Measurements from ENCODE around the gene APBA1. TPM values are rescaled to one million over a fixed set of nuclear protein-coding genes. Genes with fewer than 3 reads are reported as not detected.

Gene APBA1
- total RNA-seq, 1 donor from 2014 or later = 13.0 TPM

DNA sequence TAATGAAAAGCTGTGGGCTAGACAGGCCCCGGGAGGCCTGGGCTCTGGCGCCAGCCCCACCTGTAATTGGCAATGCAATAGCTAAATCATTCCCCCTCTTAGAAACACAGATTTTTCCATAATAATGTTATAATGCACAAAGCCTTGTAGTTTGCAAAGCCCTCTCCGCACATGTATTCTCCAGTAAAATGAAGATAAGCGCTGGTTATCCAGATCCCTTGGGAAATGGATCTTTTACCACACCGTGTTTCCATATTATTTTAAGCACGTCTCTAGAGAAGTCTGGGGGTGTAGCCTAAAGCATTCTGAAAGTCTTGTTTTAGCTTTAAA, 1.1 kb upstream of the APBA1 start:
- Mint-ChIP-seq H3K4me1 (ENCODE audit: low read depth, unreplicated experiment) (peaks cover 14% of the 10 kb centered on the region), H3K9me3 (ENCODE audit: unreplicated experiment) (peaks cover 5% of the 10 kb centered on the region), H3K27me3 (ENCODE audit: unreplicated experiment) (no peaks in the 10 kb centered on the region), H3K4me3 (ENCODE audit: unreplicated experiment) (peak overlapping the region; percentile 81), H3K36me3 (ENCODE audit: unreplicated experiment) (no peaks in the 10 kb centered on the region), H3K27ac (ENCODE audit: unreplicated experiment) (peak overlapping the region; percentile 80)
- no peak for DNase-seq
- TF ChIP-seq, protein P1, sequence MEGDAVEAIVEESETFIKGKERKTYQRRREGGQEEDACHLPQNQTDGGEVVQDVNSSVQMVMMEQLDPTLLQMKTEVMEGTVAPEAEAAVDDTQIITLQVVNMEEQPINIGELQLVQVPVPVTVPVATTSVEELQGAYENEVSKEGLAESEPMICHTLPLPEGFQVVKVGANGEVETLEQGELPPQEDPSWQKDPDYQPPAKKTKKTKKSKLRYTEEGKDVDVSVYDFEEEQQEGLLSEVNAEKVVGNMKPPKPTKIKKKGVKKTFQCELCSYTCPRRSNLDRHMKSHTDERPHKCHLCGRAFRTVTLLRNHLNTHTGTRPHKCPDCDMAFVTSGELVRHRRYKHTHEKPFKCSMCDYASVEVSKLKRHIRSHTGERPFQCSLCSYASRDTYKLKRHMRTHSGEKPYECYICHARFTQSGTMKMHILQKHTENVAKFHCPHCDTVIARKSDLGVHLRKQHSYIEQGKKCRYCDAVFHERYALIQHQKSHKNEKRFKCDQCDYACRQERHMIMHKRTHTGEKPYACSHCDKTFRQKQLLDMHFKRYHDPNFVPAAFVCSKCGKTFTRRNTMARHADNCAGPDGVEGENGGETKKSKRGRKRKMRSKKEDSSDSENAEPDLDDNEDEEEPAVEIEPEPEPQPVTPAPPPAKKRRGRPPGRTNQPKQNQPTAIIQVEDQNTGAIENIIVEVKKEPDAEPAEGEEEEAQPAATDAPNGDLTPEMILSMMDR (IDR thresholded peaks at IDR 0.05; ENCODE audit: partially characterized antibody, unreplicated experiment) = no peak

DNA sequence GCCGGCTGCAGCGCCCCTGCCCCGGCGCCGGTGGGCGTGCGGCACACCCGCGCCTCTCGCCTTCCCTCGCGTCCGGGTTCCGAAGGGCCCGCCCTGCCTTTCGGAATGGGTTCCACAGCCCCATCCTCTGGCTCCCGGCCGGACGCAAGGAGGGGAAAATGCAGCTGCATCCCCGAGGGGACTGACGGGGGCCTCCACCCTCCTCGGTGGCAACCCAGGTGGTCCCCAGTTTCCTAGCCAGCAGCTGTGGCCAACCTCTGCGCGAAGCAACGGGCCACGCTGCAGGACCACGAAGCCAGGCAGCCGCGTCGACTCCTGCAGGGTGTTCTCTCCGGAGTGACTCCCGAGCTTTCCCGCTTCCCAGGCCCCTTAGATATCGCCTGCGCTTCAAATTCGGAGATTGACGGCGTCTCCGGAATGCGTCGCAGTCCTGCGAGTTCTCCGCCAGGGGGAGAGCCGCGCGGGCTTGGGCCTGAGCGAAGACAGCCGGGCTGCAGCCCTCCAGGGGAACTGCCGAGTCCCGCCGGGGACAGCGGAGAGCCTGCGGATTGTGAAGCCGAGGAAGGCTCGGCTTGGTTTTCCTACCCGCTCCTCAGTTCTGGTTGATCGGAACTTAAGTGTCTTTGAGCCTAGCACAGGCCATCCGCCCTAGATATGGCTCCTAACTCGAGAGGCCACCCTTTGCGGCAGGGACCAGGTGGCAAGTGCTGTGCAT, 582 bp upstream of the APBA1 start:
- Mint-ChIP-seq H3K4me1 (ENCODE audit: low read depth, unreplicated experiment) (peaks cover 14% of the 10 kb centered on the region), H3K36me3 (ENCODE audit: unreplicated experiment) (no peaks in the 10 kb centered on the region), H3K27ac (ENCODE audit: unreplicated experiment) (no peak overlapping the region)

DNA sequence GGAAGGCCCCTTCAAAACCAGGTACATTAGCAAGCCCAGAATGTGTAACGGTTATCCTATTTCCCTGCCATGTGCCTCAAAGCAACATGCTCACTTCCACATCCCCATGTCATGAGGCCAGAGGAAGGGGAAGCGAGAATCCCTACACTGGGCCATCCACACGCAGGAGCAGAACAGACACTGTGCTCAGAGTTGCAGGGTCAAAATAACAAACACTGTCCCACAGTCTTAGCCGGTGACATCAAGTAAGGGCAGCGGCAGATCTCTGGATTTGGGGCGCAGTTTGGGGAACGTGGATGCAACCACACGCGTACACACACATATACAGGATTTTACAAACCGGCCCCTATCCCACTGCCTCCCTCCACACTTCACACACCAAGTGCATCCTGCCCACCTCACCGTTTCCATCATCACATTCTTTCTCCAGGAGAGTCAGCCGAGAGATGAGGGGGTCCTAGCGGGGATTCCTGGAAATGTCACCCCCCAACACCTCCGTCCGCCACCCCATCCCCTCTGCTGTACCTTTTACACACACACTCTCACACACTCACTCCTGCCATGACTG, 776 bp downstream of the APBA1 start:
- no peaks in the 10 kb centered on the region for H3K36me3 Mint-ChIP-seq (ENCODE audit: unreplicated experiment)
- peak overlapping the region; percentile 88 for H3K4me3 Mint-ChIP-seq (ENCODE audit: unreplicated experiment)
- H3K27ac Mint-ChIP-seq (ENCODE audit: unreplicated experiment) = peak overlapping the region; percentile 67
- TF ChIP-seq, protein P1 (IDR thresholded peaks at IDR 0.05; ENCODE audit: partially characterized antibody, unreplicated experiment) = no peak
- no peaks in the 10 kb centered on the region for H3K27me3 Mint-ChIP-seq (ENCODE audit: unreplicated experiment)
- DNase-seq = no peak
- H3K9me3 Mint-ChIP-seq (ENCODE audit: unreplicated experiment) = peaks cover 5% of the 10 kb centered on the region
- peaks cover 14% of the 10 kb centered on the region for H3K4me1 Mint-ChIP-seq (ENCODE audit: low read depth, unreplicated experiment)

More for the DNA sequence above, 582 bp upstream of the APBA1 start:
- TF ChIP-seq, protein P1 (IDR thresholded peaks at IDR 0.05; ENCODE audit: partially characterized antibody, unreplicated experiment) = peak; percentile 97
- H3K27me3 Mint-ChIP-seq (ENCODE audit: unreplicated experiment) = no peaks in the 10 kb centered on the region
- peak; percentile 95 for DNase-seq
- H3K4me3 Mint-ChIP-seq (ENCODE audit: unreplicated experiment) = peak overlapping the region; percentile 81
- peaks cover 5% of the 10 kb centered on the region for H3K9me3 Mint-ChIP-seq (ENCODE audit: unreplicated experiment)

DNA sequence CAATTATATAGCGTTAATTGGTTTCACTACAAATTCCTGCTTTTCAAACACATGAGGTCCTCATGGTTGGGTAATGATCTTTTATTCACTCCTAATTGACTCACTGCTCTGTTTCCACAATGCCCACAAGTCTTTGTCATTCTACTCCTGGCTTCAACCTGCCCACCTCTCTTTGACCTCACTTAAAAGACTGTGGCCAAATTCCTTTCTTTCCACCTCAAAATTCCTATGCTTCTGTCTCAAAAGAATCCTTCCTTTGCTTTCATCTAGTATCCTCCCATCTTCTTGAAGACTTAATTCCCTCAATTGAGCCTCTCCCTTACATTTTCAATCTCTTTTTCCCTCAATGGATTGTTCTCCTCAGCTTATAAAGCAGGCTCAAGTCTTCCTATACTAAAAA, 4.9 kb downstream of the APBA1 start:
- H3K27ac Mint-ChIP-seq (ENCODE audit: unreplicated experiment) = no peak overlapping the region
- H3K36me3 Mint-ChIP-seq (ENCODE audit: unreplicated experiment) = no peaks in the 10 kb centered on the region
- TF ChIP-seq, protein P1 (IDR thresholded peaks at IDR 0.05; ENCODE audit: partially characterized antibody, unreplicated experiment) = no peak
- H3K27me3 Mint-ChIP-seq (ENCODE audit: unreplicated experiment) = no peaks in the 10 kb centered on the region
- no peak overlapping the region for H3K4me3 Mint-ChIP-seq (ENCODE audit: unreplicated experiment)
- peaks cover 9% of the 10 kb centered on the region for H3K4me1 Mint-ChIP-seq (ENCODE audit: low read depth, unreplicated experiment)
- DNase-seq = no peak
- H3K9me3 Mint-ChIP-seq (ENCODE audit: unreplicated experiment) = peaks cover 5% of the 10 kb centered on the region

DNA sequence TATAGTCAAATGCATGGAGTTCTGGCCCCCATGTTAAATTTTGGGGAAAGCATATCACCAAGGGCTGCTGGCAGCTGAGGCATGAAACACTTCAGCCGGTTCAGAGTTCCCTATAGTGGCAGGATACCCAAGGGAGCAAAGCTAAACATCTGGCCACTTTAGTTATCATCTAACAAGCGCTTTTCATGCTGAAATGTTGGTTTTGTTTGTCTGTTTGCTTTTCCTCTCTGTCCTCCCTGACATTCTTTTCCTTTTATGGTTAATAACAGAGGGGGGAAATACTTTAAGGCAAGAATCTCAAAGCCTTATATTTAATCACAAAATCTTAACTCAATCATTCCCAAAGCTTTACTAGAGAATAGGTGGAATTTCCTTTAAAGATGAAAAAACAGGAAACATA, 11.9 kb downstream of the APBA1 start:
- Mint-ChIP-seq H3K9me3 (ENCODE audit: unreplicated experiment) (no peaks in the 10 kb centered on the region), H3K36me3 (ENCODE audit: unreplicated experiment) (no peaks in the 10 kb centered on the region), H3K4me1 (ENCODE audit: low read depth, unreplicated experiment) (peaks cover 12% of the 10 kb centered on the region), H3K27ac (ENCODE audit: unreplicated experiment) (no peak overlapping the region), H3K27me3 (ENCODE audit: unreplicated experiment) (no peaks in the 10 kb centered on the region), H3K4me3 (ENCODE audit: unreplicated experiment) (no peak overlapping the region)
- TF ChIP-seq, protein P1 (IDR thresholded peaks at IDR 0.05; ENCODE audit: partially characterized antibody, unreplicated experiment) = no peak
- no peak for DNase-seq
